PC-3 (cell line): Measurements from ENCODE around the gene TESK2. TPM values are rescaled to one million over a fixed set of nuclear protein-coding genes. Genes with fewer than 3 reads are reported as not detected.

Source experiments
- ATAC-seq: fragments of 200-7000 bp; cut with Tn5 transposase; 2 replicates; pipeline ENCODE4 v1.9.1; 2020; ENCODE audit warnings: mild to moderate bottlenecking, moderate library complexity
- BruUV-seq: library from RNA; stranded (reverse); fragments of 400-500 nt; replicated peaks from 2 replicates; lab custom pipeline; 2021; lab: Mats Ljungman, UMichigan
- CTCF ChIA-PET: fragments of 300-600 bp; sonication (Branson Sonifier 250); formaldehyde crosslinking; loops from one replicate; lab custom pipeline; 2022; ENCODE audit warnings: antibody characterized with exemption; lab: Charles Lee
- POLR2A ChIA-PET: fragments of 300-600 bp; sonication (Branson Sonifier 250); formaldehyde crosslinking; loops from one replicate; lab custom pipeline; 2022; ENCODE audit warnings: antibody characterized with exemption; ENCODE audit not compliant: unreplicated experiment; lab: Charles Lee
- DNase-seq: peaks from one replicate; pipeline ENCODE4 v3.0.0-alpha.2; 2015
- H2AFZ ChIP-seq: fragments of 300-600 bp; sonication (generic); 2 replicates; pipeline ENCODE4 v1.6.0; 2016; ENCODE audit warnings: antibody characterized with exemption, low read length
- H3F3A ChIP-seq: fragments of 300-600 bp; sonication (generic); one replicate; pipeline ENCODE4 v1.6.0; 2017; ENCODE audit warnings: antibody characterized with exemption, low read length, control low read depth, mild to moderate bottlenecking; ENCODE audit not compliant: unreplicated experiment
- H3K27ac ChIP-seq: fragments of 300-600 bp; sonication (generic); 2 replicates; pipeline ENCODE4 v1.5.1; 2016; ENCODE audit warnings: mild to moderate bottlenecking, low read length
- H3K27me3 ChIP-seq: fragments of 300-600 bp; sonication (generic); 2 replicates; pipeline ENCODE4 v1.6.1; 2016; ENCODE audit warnings: low read length, mixed read lengths
- H3K36me3 ChIP-seq: fragments of 300-600 bp; sonication (generic); 2 replicates; pipeline ENCODE4 v1.6.1; 2016; ENCODE audit warnings: low read depth, mixed run types, low read length, mixed read lengths
- H3K4me1 ChIP-seq: fragments of 300-600 bp; sonication (generic); 2 replicates; pipeline ENCODE4 v1.5.1; 2016; ENCODE audit warnings: low read length; ENCODE audit not compliant: insufficient read depth
- H3K4me2 ChIP-seq: fragments of 300-600 bp; sonication (generic); 2 replicates; pipeline ENCODE4 v1.6.0; 2016; ENCODE audit warnings: low read length
- H3K4me3 ChIP-seq: fragments of 300-600 bp; sonication (generic); 2 replicates; pipeline ENCODE4 v1.5.1; 2016; ENCODE audit warnings: mild to moderate bottlenecking, low read length, mixed read lengths
- H3K79me2 ChIP-seq: fragments of 300-600 bp; sonication (generic); 2 replicates; pipeline ENCODE4 v1.6.1; 2017; ENCODE audit warnings: low read length, mixed read lengths
- H3K9ac ChIP-seq: fragments of 300-600 bp; sonication (generic); 2 replicates; pipeline ENCODE4 v1.6.0; 2016; ENCODE audit warnings: mild to moderate bottlenecking, low read length
- H3K9me2 ChIP-seq: fragments of 300-600 bp; sonication (generic); replicated peaks from 2 replicates; pipeline ENCODE4 v1.6.1; 2016; ENCODE audit warnings: mixed run types, low read length, mixed read lengths
- H3K9me3 ChIP-seq: fragments of 300-600 bp; sonication (generic); 2 replicates; pipeline ENCODE4 v1.6.1; 2016; ENCODE audit warnings: low read length, mixed read lengths
- H4K20me1 ChIP-seq: fragments of 300-600 bp; sonication (generic); 2 replicates; pipeline ENCODE4 v1.6.1; 2016; ENCODE audit warnings: low read length, mixed read lengths
- EZH2 ChIP-seq: fragments of 300-600 bp; sonication (generic); IDR thresholded peaks from one replicate; pipeline ENCODE4 v1.6.1; 2017; ENCODE audit warnings: antibody characterized with exemption, mild to moderate bottlenecking, low read length; ENCODE audit not compliant: unreplicated experiment
- EZH2phosphoT487 ChIP-seq: fragments of 300-600 bp; sonication (generic); IDR thresholded peaks from 2 replicates; pipeline ENCODE4 v1.6.1; 2018; ENCODE audit warnings: mild to moderate bottlenecking, antibody characterized with exemption, low read length, borderline replicate concordance
- intact Hi-C: fragments of 100-400 bp; cut with micrococcal nuclease; formaldehyde crosslinking; loops from 2 replicates; pipeline ENCODE4 v1.9.0; 2023
- total RNA-seq: library from RNA; depleted of rRNA; stranded (reverse); fragments of >200 nt; gene quantifications from 2 replicates; pipeline ENCODE4 v1.2.3, GENCODE V29; 2014
- TF ChIP-seq, protein P1 (sequence below): fragments of 300-600 bp; sonication (generic); conservative IDR thresholded peaks from 2 replicates; pipeline ENCODE4 v1.5.1; 2017; ENCODE audit warnings: antibody characterized with exemption, low read depth, mild to moderate bottlenecking, low read length

TESK2 gene
- total RNA-seq, 1 experiment from 2014 or later, result 6.0 TPM

DNA sequence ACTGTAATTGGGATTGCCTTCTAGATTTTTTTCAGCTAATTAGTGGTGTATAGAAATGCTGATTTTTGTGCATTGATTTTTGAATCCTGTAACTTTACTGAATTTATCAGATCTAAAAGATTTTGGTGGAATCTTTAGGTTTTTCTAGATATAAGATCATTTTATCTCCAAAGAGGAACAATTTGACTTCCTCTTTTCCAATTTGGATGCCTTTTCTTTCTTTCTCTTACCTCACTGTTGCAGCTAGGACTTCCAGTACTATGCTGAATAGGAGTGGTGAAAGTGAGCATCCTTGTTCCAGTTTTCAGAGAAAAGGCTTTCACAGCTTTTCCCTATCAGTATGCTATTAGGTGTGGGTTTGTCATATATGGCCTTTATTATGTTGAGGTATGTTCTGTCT lies 53.6 kb downstream of the TESK2 start:
- Histone ChIP-seq H3K9ac (no peak overlapping the region), H3K27ac (no peak overlapping the region), H3K27me3 (no peaks in the 10 kb centered on the region), H3K79me2 (no peaks in the 10 kb centered on the region), H3F3A (no peaks in the 10 kb centered on the region), H3K4me2 (no peak overlapping the region), H4K20me1 (no peaks in the 10 kb centered on the region), H2AFZ (no peak overlapping the region), H3K9me3 (no peaks in the 10 kb centered on the region), H3K4me3 (no peak overlapping the region), H3K36me3 (no peaks in the 10 kb centered on the region), H3K4me1 (peaks cover 7% of the 10 kb centered on the region), H3K9me2 (no peaks in the 10 kb centered on the region)
- CTCF ChIA-PET, result no interaction called here
- intact Hi-C loops, result no loop called here
- BruUV-seq, result no TSS peak
- ATAC-seq (no peak), DNase-seq (no peak)
- POLR2A ChIA-PET, result no interaction called here
- TF ChIP-seq EZH2phosphoT487 (no peak), EZH2 (no peak)
- TF ChIP-seq, protein P1, sequence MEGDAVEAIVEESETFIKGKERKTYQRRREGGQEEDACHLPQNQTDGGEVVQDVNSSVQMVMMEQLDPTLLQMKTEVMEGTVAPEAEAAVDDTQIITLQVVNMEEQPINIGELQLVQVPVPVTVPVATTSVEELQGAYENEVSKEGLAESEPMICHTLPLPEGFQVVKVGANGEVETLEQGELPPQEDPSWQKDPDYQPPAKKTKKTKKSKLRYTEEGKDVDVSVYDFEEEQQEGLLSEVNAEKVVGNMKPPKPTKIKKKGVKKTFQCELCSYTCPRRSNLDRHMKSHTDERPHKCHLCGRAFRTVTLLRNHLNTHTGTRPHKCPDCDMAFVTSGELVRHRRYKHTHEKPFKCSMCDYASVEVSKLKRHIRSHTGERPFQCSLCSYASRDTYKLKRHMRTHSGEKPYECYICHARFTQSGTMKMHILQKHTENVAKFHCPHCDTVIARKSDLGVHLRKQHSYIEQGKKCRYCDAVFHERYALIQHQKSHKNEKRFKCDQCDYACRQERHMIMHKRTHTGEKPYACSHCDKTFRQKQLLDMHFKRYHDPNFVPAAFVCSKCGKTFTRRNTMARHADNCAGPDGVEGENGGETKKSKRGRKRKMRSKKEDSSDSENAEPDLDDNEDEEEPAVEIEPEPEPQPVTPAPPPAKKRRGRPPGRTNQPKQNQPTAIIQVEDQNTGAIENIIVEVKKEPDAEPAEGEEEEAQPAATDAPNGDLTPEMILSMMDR, result no peak

DNA sequence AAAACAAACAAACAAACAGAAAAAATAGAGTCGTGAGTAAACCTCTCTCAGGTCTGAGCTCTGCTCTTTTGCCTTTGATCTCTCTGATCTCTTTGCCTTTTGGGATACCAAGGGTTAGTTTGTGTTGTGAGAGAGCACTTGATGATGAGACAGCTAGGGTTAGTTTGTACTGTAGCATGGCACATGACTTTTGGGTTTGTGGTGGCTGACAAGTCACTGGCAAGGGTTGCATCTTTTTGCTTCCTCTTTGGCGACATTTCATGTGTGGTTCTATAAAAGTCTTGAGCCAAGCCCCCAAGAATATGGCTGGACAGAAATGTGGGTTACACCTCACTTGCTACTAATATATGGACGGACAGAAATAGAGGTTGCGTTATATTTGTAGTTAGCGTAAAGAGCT lies 60.5 kb downstream of the TESK2 start:
- Histone ChIP-seq H3K4me3 (no peak overlapping the region), H3K9ac (no peak overlapping the region), H3K36me3 (no peaks in the 10 kb centered on the region), H3K4me2 (no peak overlapping the region), H3K27ac (no peak overlapping the region), H3F3A (no peaks in the 10 kb centered on the region), H4K20me1 (no peaks in the 10 kb centered on the region), H3K79me2 (no peaks in the 10 kb centered on the region), H3K9me3 (no peaks in the 10 kb centered on the region), H2AFZ (no peak overlapping the region), H3K27me3 (no peaks in the 10 kb centered on the region), H3K9me2 (no peaks in the 10 kb centered on the region), H3K4me1 (no peaks in the 10 kb centered on the region)
- ATAC-seq (no peak), DNase-seq (no peak)
- POLR2A ChIA-PET, result no interaction called here
- intact Hi-C loops, result no loop called here
- CTCF ChIA-PET, result no interaction called here
- TF ChIP-seq, protein P1, result no peak
- no peak for TF ChIP-seq EZH2
- no peak for TF ChIP-seq EZH2phosphoT487
- no TSS peak for BruUV-seq

DNA sequence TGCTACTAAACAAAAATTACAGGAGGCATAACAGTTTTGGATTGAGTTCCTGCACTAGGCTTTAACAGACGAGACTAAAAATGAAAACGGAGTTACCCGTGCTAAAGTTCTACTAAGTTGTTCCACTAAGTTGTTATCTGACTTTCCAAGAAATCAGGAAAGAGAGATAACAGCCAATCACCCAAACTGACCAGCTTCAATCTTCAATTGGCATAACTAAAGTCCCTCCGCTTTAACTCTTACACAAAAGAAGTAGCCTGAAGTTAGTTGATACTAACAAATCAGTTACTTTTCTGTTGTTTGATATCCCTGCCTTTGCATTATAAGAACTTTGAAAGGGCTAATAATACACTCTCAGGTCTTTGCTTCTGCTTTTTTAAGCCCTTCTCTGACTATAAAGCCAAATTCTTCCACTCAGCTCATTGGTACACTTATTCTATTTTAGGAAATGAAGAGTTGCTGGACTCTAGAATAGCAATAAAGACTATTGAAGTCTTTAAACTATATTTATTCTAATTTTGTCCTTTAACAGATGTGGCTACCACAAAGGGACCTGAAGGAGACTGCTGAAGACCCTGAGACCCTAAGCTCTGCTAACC lies 61.3 kb downstream of the TESK2 start:
- no peaks in the 10 kb centered on the region for H4K20me1 ChIP-seq
- no peaks in the 10 kb centered on the region for H3K9me2 ChIP-seq
- no peaks in the 10 kb centered on the region for H3K9me3 ChIP-seq
- H3K4me2 ChIP-seq, result no peak overlapping the region
- H2AFZ ChIP-seq, result no peak overlapping the region
- no peak for ATAC-seq
- TF ChIP-seq EZH2phosphoT487 (no peak), EZH2 (no peak)
- TF ChIP-seq, protein P1, result no peak
- H3K36me3 ChIP-seq, result no peaks in the 10 kb centered on the region
- no peak overlapping the region for H3K27ac ChIP-seq
- H3K9ac ChIP-seq, result no peak overlapping the region
- intact Hi-C loops, result no loop called here
- no peak overlapping the region for H3K4me3 ChIP-seq
- no peak for DNase-seq
- no peaks in the 10 kb centered on the region for H3K4me1 ChIP-seq
- CTCF ChIA-PET, result no interaction called here
- H3F3A ChIP-seq, result no peaks in the 10 kb centered on the region
- no peaks in the 10 kb centered on the region for H3K79me2 ChIP-seq
- POLR2A ChIA-PET, result no interaction called here
- no peaks in the 10 kb centered on the region for H3K27me3 ChIP-seq
- BruUV-seq, result no TSS peak
